ENCODE measurements around the gene DNAH12.
"Not testable (repeated sequence)": the region's sequence is repeated elsewhere in the genome, so short reads cannot be mapped to it uniquely, and the experiment has no call there.

Gene DNAH12

DNA sequence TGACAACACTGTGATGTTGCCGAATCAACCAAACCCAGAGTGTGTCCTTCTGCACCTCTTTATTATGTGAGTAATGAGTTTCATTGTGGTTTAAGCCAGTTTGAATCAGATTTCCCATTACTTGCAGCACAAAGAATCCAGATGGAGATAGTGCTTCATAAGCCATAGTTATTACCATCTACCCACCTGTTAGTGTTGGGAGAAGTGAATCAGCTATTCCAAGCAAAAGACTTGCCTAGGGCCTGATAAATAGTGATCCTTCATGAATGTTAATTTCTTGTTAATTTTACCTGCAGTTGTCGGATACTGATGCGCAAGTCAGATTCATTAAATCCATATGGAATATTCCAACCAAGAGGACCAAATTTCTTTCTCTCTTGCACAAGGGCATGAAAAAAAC is 229.9 kb downstream of the DNAH12 start:
- no peak for DNase-seq (ENCODE audit: low spot score)

- DNase-seq (ENCODE audit: low spot score): no peak
These were observed 234.3 kb downstream of the DNAH12 start for GRCh38 chr3:57309769-57310360.

- not testable (repeated sequence) for DNase-seq (ENCODE audit: low spot score)
These were observed 240.6 kb downstream of the DNAH12 start for GRCh38 chr3:57303520-57303919.

DNA sequence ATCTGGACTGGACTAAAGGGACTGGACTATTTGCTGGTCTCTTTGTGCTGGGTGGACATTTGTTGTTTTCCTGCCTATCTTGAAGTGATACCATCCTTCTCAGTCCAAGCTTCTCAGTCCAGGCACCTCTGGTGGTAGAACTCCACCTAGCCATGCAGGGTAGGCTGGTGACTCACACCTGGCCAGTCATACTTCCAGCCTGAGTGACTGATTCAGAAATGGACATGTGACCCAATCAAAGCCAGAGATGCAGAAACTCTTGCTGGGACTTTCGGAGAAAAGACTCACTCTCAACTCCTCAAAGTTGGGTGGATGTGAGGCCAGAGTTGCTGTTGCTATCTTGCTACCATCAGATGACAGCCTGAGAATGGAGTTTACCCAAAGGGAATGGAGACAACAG is 246.1 kb downstream of the DNAH12 start:
- DNase-seq (ENCODE audit: low spot score): no peak

DNA sequence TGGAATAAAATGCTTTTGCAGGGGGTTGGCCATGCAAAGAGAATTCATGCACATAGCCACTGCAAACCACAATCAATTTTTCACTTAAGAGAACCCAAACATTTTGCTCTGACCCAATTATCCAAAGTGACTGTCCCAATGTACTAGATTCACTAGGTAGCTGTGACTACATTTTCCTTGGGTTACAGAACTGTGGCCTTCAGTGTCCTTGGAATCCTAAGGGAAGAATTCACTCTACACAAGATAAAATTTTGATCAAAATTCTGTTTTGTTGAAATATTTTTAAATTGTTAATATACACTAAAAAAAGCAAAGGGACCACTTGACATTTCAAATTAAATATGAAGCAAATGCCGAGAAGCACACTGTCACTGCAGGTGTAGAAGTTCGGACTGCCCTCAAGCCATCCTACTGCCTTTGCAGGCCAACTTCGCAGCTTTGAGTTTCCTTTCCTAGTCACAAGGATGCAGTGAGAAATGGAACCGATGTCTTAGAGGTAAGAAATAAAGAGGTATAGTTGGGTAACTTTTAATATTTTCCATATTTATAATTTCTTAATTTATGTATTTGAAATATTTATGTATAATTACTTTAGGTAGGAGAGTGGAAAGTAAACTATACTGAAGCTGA is 251.1 kb downstream of the DNAH12 start:
- DNase-seq (ENCODE audit: low spot score): no peak

DNA sequence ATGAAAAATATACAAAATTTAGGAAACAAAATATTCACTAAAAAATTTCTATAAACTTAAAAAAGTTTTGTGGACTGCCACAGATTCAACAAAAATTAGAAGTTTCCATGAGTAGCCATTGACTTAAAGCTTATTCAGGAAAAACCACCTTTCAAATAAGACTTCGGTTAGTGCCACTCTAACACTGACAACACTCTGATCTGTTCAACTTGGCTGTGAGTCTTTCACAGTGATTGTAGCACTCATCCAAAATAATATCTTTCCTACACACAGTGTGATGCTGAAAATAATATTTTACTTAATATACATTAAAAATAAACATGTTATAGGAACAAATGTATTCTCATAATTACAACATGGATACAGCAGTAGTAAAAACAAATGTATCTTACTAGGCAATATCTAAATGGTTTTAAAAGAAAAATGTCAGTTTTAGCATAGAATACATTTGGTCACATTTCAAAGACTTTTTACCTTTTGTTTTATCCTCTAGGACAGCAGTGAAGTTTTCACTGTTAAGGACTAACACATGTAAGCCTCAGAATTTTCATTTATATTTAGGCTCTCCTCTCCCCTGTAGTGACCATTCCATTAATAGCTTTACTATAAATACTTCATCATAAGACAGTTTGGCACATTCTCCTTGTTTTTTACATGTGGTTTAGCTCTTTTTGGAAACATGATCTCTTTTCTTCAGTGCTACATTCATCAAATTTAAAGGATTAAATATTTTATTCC is 251.8 kb downstream of the DNAH12 start, which contains the start of gene ASB14:
Gene ASB14, minus strand, starts transcription at position 527 of the 738 bp plus-strand sequence. CDS start 652 bp downstream, outside the sequence.
- no peak for DNase-seq (ENCODE audit: low spot score)

- DNase-seq (ENCODE audit: low spot score): no peak
These were observed 255.7 kb downstream of the DNAH12 start for GRCh38 chr3:57288403-57288802.

DNA sequence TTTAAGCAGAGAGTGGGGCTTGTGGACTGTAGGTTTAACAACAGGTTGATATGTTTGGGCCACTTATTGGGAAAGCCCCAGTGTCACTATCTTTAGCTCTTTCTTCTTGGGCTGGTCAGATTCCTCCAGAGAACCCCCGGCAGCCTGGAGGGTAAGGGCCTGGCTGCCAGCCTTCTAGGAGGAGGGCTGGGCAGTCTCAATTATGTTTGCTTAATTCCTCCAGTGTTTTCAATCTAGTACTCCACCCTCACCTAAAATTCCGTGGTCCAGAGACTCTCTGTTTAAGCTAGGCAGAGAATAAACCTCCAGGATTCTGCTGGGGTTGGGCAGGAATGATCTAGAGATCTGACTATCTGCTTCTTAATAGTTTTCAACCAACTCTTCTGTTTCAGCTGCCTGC is 256.9 kb downstream of the DNAH12 start:
- DNase-seq (ENCODE audit: low spot score): no peak

DNA sequence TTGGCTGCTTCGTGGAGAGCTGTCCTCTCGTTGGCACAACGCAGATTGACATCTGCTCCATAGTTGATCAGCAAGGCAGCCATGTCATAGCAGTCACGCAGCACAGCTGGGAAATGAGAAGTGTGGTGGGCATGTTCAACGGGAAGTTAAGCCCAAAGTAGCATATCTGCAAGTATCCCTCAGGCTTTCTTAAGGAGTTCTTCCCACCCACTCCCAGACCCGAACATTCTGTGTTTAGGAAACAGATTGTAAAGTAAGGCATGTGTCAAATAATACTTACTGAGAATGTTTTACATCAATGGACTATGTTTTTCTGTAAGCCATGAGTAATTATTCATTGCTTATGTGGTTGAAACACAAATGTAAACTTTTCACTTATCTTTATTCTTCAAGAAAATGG is 260.8 kb downstream of the DNAH12 start:
- DNase-seq (ENCODE audit: low spot score): no peak

DNA sequence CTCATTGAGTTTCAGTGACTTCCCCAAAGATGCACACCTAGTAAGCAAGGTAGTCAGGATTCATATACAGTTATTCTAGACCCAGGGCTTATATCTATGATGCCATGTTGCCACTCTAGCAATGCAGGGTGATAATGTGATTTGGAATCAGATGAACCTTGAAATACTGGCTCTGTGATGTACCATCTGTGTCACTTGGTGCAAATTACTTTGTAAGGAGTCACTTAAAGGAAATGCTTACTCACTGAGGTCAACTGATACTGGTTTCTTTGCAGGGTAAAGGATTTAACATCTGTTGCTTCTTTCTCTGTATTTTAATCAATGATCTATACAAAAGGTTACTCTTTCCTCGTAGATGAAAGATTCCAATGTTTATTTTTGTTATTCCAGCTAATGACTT is 262.4 kb downstream of the DNAH12 start:
- DNase-seq (ENCODE audit: low spot score): no peak

DNA sequence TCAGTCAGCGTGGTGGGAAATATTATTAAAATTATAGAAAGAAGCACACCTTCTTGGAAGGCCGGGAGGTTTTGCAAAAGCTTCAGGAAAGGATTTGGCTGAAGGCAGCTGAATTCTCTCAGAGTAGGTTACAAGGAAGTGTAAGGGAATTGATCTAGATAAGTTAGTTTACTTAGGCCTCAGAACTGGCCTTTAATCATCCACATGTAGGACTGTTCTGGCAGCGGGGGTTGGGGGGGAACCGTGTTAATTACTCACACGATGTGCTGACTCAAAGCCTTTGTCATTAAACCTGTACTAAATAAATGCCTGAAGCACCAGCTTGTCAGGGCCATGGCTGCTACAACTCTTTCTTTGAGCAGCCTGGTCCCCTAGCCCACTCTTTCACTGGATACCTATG is 264.5 kb downstream of the DNAH12 start:
- no peak for DNase-seq (ENCODE audit: low spot score)

- no peak for DNase-seq (ENCODE audit: low spot score)
These were observed 265.9 kb downstream of the DNAH12 start for GRCh38 chr3:57278237-57278636.

- DNase-seq (ENCODE audit: low spot score): no peak
These were observed 268.8 kb downstream of the DNAH12 start for GRCh38 chr3:57275393-57275792.

DNA sequence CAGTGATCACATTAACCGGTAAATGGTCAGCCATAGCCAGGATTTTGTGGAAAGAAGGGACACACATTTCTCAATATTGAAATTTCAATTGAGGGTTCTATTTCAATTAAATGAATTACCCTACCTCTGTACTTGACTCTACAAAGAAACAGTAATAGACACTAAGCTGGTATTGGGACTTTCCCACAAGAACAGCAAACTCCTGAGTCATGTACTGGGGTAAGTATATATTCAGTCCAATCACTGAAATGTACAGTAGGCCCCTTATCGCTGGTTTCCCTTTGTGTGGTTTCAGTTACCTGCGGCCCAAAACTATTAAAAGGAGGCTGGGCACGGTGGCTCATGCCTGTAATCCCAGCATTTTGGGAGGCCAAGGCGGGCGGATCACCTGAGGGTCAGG is 269.3 kb downstream of the DNAH12 start:
- DNase-seq (ENCODE audit: low spot score): no peak

DNA sequence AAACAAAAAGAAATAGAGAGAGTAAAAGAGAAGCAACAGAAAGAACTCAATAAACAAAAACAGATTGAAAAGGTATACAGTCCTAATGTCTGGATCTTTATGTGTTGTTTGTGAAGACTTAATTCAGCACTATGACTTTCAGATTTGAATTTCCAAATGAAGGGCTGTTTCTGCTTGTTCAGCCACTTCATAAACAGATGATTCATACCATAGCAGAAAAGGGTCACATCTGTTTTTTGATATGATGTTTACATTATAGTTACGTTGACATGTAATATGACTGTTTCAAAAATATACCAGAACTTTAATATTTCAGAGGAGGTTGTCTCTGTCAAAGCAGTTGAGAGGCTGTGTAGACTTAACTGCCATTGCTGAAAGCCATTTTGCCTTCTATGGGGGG is 275.7 kb downstream of the DNAH12 start:
- DNase-seq (ENCODE audit: low spot score): no peak

- DNase-seq (ENCODE audit: low spot score): no peak
These were observed 282.2 kb downstream of the DNAH12 start for GRCh38 chr3:57261929-57262328.

DNA sequence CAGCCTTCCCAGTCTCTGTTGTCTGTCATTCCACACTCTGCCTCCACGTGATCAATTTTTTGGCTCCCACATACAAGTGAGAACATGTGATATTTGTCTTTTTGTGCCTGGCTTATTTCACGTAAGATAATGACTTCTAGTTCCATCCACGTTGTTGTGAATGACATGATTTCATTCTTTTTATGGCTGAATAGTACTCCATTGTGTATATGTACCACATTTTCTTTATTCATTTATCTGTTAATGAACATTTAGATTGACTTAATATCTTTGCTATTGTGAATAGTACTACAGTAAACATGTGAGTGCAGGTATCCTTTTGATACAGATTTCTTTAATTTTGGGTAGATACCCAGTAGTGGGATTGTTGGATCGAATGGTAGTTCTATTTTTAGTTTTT is 283.0 kb downstream of the DNAH12 start:
- no peak for DNase-seq (ENCODE audit: low spot score)

GRCh38 chr3:57257678-57258077 is 286.5 kb downstream of the DNAH12 start:
- no peak for DNase-seq (ENCODE audit: low spot score)

- DNase-seq (ENCODE audit: low spot score): no peak
These were observed 287.3 kb downstream of the DNAH12 start for GRCh38 chr3:57256844-57257243.

- no peak for DNase-seq (ENCODE audit: low spot score)
These were observed 291.7 kb downstream of the DNAH12 start for GRCh38 chr3:57252404-57252803.

GRCh38 chr3:57244946-57245345 is 299.2 kb downstream of the DNAH12 start:
- DNase-seq (ENCODE audit: low spot score): no peak
